ENCODE measurements around the gene DLG2. TPM values are rescaled to one million over a fixed set of nuclear protein-coding genes. Genes with fewer than 3 reads are reported as not detected.

Gene DLG2
- total RNA-seq, 1 donor from 2014 or later: 174 TPM

GRCh38 chr11:83520849-83521248 lies 2106.3 kb downstream of the DLG2 start:
- no peak for FAIRE-seq
- DNase-seq (ENCODE audit: low spot score in 2 of 2): no peak

GRCh38 chr11:83511646-83512045 lies 2115.5 kb downstream of the DLG2 start:
- DNase-seq (ENCODE audit: low spot score in 2 of 2) (no peak), FAIRE-seq (no peak)

GRCh38 chr11:83510530-83511460 lies 2116.3 kb downstream of the DLG2 start:
- DNase-seq (ENCODE audit: low spot score in 2 of 2): no peak
- no peak for FAIRE-seq

GRCh38 chr11:83508804-83509203 lies 2118.3 kb downstream of the DLG2 start:
- FAIRE-seq (no peak), DNase-seq (ENCODE audit: low spot score in 2 of 2) (no peak)

GRCh38 chr11:83502041-83502440 lies 2125.1 kb downstream of the DLG2 start:
- no peak for FAIRE-seq
- DNase-seq (ENCODE audit: low spot score in 2 of 2): no peak

GRCh38 chr11:83493917-83494316 lies 2133.2 kb downstream of the DLG2 start:
- no peak for FAIRE-seq
- no peak for DNase-seq (ENCODE audit: low spot score in 2 of 2)

- FAIRE-seq (no peak), DNase-seq (ENCODE audit: low spot score in 2 of 2) (no peak)
Measured at GRCh38 chr11:83493034-83493433, 2134.1 kb downstream of the DLG2 start.

GRCh38 chr11:83483808-83484207 lies 2143.3 kb downstream of the DLG2 start:
- DNase-seq (ENCODE audit: low spot score in 2 of 2) (no peak), FAIRE-seq (no peak)

GRCh38 chr11:83480811-83481210 lies 2146.3 kb downstream of the DLG2 start:
- DNase-seq (ENCODE audit: low spot score in 2 of 2) (no peak), FAIRE-seq (no peak)

- no peak for DNase-seq (ENCODE audit: low spot score in 2 of 2)
- no peak for FAIRE-seq
Measured at GRCh38 chr11:83480251-83480650, 2146.9 kb downstream of the DLG2 start.

GRCh38 chr11:83477772-83478171 lies 2149.4 kb downstream of the DLG2 start:
- FAIRE-seq (no peak), DNase-seq (ENCODE audit: low spot score in 2 of 2) (no peak)

- no peak for FAIRE-seq
- DNase-seq (ENCODE audit: low spot score in 2 of 2): no peak
Measured at GRCh38 chr11:83475760-83476159, 2151.4 kb downstream of the DLG2 start.

GRCh38 chr11:83473743-83474142 lies 2153.4 kb downstream of the DLG2 start:
- DNase-seq (ENCODE audit: low spot score in 2 of 2) (no peak), FAIRE-seq (no peak)

GRCh38 chr11:83472806-83473205 lies 2154.3 kb downstream of the DLG2 start:
- no peak for FAIRE-seq
- DNase-seq (ENCODE audit: low spot score in 2 of 2): no peak

- no peak for FAIRE-seq
- no peak for DNase-seq (ENCODE audit: low spot score in 2 of 2)
Measured at GRCh38 chr11:83471831-83472727, 2155.1 kb downstream of the DLG2 start.

GRCh38 chr11:83467837-83468236 lies 2159.3 kb downstream of the DLG2 start:
- FAIRE-seq (no peak), DNase-seq (ENCODE audit: low spot score in 2 of 2) (no peak)

GRCh38 chr11:83464160-83464944 lies 2162.8 kb downstream of the DLG2 start:
- FAIRE-seq (no peak), DNase-seq (ENCODE audit: low spot score in 2 of 2) (no peak)

GRCh38 chr11:83459798-83460197 lies 2167.3 kb downstream of the DLG2 start:
- DNase-seq (ENCODE audit: low spot score in 2 of 2) (no peak), FAIRE-seq (no peak)

- FAIRE-seq (no peak), DNase-seq (ENCODE audit: low spot score in 2 of 2) (no peak)
Measured at GRCh38 chr11:83456566-83456965, 2170.6 kb downstream of the DLG2 start.

GRCh38 chr11:83456075-83456474 lies 2171.1 kb downstream of the DLG2 start:
- DNase-seq (ENCODE audit: low spot score in 2 of 2) (no peak), FAIRE-seq (no peak)

GRCh38 chr11:83455356-83455755 lies 2171.8 kb downstream of the DLG2 start:
- FAIRE-seq: no peak
- no peak for DNase-seq (ENCODE audit: low spot score in 2 of 2)
